EH (cell line): ENCODE results near the gene ZMIZ1.
A peak's percentile ranks its signal among the peaks of the same experiment; 100 is the strongest.

Experiments
- DNase-seq: peaks from one replicate; pipeline ENCODE4 v3.0.0-alpha.2; 2015; ENCODE audit warnings: low read depth

ZMIZ1 gene

DNA sequence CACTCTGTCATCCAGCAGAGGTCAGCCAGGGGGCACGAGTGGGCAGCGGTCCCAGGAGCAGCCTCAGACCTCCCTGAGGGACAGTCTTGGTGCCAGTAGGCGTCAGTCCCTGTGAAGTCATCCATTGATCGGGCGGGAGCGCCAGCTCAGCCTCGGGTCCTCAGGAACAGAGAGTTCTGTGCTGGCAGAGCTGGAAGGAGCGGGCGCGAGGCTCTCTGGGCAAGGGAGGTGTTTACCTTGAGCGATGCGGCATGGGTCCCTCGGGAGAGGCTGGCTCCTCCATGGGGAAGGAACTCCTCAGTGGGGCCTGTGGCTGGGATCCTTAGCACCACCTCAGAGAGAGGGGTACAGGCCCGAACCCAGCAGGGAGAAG lies 177.4 kb downstream of the ZMIZ1 start:
- DNase-seq = no peak

DNA sequence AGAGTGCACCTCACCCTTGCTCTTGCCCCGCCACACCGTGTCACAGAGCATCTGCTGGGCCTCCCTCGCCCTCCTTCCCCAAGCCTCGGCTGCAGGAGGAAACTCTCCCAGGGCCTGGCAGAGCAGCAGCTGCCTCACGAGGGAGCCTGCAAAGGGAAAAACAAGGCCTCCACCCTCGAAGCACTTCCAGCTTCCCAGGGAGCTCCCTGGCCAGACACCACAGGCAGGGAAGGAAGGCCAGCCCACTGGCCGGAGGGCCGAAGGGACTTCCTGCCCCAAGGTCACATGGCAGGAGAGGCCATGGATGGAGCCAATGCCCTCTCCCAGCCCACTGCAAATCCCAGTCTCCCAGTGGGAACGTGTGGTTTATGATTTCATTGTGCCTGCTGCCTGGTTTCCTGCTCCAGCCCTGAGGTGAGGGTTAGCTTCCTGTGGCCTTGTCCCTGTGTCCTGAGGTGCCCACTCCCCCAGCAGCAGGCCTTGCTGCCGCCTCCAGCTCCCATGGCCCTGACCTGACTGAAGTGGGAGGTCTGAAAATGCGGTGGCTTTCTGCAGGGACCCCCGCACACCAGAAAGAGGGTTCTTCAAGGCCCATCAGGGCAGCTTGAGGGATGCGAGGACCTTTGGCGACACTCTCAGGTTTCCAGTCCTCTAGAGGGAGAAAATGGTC lies 178.0 kb downstream of the ZMIZ1 start:
- peak; percentile 59 for DNase-seq

DNA sequence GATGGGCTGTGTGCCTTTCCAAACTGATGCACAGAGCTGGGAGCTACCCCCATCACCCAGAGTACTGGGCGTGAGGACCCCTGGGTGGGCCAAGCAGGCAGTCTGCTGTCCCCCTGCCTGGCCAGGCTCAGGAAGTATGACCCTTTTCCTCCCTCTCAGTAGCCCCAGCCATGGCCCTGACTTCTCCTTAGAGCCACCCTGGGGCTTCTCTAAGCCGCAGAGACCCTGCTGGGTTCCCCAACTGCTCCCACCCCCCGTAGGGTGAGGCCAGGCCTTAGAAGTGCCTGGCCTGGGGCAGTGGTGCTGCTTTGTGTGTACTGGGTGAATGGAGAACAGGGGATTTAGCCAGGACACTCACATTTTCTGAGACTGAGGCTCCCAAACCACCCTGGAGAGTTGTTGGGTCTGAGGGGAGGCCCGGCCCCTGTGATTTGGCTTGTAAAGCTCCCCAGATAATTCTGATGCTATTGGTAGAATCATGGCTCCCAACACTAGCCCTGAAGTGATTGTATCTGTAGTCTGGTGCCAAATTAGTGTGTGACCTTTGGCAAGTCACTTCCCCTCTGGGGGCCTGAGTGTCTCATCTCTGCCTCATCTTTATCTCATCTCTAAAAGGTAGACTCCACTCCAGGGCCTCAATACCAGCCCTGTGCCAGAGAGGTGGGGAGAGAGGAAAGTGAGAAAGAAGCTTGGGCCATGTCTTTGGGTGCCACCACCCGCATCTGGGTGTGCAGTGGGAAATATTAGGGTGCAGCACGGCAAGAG lies 178.8 kb downstream of the ZMIZ1 start:
- DNase-seq = no peak

DNA sequence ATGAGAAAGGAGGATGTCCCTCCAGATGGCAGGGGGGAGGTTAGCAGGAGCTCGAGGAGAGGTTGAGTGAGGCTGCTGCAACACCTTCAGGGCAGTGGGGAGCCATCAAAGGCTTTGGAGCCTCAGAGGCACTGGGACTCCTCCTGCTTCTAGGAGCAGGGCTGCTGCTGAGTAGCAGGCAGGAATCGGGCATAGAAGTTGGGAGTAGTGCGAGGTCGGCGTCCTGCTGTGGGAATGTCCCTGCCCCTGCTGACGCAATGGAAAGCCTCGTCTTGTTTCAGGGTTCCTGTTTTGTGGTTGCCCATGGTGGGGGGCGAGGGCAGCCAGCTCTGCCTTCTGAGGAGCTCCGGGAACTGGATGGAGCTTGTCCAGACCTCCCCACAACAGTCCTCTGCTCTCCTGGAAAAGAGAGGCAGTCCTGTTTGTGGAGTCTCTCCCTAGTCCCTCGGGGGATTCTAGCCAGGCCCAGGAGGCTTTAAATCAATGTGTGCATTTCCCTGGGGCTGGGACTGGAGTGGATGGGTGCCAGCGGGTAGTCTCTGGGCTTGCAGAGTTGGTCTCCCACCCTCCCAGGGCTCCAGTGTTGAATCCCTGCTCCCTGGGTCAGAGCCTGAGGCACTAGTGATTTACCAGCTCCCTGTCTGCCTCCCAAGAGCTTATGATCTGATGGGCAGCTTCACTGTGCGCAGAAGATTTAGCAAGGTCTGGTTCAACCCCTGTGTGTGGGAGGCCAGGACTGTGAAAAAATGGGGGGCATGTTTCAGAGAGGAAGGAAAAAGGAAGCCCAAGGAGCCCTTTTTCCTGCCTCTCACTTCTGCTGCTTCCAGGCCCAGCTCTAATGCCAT lies 179.8 kb downstream of the ZMIZ1 start:
- no peak for DNase-seq

DNA sequence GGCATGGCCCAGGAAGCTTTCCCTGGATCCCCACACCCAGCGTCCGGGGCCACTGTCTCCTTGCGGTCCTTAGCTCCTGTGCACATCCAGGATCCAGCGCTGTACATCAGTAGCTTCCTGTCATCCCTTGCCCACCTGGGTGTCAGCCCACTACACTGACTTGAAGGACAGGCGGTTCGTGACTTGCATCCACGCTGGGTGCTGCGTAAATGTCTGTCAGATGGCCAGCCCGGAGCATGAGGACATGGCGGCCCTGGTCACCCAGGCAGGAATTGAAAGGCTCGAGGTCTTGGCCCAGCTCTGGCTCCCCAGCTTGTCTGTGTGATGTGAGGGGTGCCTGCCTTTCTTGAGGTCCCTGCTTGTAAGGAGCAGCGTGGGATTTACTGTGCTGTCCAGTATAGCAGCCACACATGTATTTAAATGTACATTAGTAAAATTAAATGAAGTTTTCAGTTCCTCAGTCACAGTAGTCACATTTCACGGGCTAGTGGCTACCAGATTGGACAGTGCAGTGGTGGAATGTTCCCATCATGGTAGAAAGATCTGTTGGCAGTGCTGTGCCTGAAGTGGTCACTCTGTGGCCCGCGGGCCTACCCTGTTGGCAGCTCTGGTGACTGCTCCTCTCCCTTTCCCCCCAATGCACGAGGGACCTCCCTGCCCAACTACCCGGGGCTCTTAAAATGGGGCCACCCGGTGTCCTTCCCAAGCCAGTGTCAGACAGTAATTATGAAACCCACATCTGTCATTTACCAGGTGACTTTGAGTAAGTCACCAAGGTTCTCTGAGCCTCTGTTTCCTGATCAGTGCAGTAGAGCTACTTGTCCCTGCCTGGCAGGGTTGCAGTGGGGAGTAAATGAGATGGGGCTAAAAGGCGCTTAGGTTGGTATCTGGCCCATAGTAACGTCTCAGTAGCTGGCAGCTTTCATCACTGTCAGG lies 180.7 kb downstream of the ZMIZ1 start:
- DNase-seq = no peak

DNA sequence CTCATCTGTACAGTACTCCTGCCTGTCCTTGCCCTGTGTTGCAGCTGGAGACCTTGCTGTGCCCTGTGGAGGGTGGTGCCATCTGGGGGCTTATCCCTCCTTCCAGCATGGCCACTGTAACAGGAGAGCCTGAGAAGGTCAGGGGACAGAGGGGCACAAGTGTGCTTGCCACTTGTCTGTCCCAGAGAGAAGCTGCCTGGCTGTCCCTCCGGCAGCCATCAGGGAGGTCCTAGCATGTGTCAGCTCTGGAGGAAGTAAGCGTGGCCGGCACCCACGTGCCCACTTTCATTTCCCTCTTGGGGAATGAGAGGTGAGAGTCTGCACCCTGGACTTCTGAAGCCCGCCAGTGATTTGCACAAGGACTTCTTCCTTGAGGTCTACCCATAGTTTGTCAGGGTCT lies 181.5 kb downstream of the ZMIZ1 start:
- DNase-seq = no peak

DNA sequence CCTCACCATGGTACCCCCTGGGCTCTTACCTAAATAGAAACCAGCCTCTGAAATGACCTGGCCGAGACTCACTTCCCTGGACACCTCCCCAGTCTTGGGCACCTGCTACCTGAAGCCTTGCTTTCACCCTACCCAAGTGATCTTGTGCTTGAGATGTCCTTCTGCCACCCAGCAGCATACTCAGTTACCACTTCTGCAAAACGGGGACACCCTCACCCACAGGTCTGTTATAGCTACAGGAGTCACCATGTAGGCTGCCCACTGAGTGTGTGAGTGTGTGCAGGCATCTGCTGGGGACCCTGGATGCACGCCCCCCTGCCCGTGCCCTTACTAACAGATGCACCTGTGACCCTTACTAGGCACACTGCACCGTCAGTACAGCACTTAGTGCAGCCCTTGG lies 183.7 kb downstream of the ZMIZ1 start:
- no peak for DNase-seq

DNA sequence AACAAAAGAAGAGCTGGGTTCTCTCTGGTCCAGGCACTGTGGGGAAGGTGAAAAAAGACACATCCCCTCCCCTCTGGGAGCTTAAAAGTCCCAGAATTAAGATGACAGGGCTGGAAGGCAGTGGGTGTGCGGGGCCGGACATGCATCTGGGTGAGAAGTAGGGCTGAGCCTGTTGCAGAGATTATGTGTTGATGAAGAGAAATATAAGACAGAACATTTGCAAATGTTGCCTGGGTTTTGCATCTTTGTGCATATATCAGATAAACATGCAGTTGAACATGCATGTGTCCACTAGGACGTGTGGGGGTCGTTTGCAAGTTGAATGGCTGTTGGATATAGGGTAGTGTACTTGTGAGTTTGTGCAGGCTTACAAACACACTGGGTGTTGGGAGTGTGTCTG lies 184.2 kb downstream of the ZMIZ1 start:
- DNase-seq = no peak

DNA sequence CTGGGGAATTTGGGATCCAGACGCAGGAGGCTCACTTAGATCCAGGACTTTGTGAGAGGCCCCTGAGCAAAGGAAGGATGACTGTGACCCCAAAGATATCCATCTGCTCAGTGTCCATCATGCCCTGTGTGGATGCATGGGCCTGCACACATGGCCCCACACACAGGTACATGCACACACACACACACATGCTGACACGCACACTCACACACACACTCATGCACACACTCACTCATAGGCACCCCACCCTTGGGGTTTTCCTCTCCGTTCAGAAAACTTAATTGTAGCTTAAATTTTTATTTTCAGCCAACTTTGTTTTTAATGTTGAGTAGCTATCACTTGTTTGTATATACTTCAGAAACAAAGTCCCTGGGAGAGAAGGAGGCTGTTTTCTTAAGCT lies 184.9 kb downstream of the ZMIZ1 start:
- no peak for DNase-seq

DNA sequence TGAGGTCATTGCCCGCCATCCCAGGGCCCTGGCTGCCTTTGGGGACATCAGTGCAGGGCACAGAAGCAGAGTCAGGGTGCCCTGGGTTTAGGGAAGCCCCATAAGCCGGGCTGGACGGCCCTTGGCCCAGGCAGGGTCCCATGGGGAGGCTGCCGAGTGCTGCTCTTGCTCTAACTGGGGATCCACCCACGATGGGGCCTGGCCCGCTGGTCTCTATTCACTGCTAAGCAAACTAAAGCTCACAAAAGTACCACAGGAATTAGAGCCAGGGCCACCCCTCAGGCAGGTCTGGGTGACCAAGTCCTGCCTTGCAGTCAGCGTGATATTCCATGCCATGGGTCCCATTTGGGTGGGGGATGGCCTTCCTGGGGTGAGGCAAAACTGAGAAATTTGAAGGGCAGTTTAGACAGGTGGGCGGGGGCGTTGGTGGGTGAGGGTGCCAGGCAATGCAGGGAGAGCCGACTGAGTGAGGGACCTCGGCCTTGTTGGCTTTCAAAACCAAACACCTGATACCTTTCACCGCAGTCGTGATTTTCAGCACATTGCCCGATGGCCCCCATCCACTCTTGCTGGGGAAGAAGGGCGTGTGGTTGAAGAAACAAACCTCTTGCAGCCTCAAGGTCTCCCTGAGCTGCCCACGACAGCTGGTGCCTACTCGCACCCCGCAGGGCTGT lies 185.7 kb downstream of the ZMIZ1 start:
- DNase-seq = no peak

DNA sequence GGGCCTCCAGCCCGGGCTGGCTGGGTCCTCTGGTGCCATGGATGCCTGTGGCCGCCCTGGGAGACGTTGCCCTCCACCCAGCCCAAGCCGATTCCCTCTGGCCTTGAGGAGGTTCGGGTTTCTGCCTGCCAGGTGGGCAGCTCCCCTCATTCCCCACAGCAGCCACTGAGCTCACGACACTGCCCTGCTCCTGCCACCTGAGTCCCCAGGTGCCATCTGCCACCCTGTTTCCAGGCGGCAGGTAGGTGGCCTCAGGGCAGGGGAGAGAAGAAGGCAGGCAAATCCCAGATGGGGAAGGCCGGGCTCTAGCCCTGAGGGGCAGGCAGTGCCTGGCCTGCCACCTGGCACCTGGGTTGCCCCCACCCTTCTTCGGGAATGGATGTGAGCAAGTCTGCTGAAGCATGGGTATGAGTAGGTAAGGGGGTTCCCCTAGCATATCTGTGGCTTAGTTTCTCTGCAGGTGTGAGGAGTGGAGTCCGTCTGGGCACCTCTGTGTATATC lies 186.3 kb downstream of the ZMIZ1 start:
- no peak for DNase-seq

DNA sequence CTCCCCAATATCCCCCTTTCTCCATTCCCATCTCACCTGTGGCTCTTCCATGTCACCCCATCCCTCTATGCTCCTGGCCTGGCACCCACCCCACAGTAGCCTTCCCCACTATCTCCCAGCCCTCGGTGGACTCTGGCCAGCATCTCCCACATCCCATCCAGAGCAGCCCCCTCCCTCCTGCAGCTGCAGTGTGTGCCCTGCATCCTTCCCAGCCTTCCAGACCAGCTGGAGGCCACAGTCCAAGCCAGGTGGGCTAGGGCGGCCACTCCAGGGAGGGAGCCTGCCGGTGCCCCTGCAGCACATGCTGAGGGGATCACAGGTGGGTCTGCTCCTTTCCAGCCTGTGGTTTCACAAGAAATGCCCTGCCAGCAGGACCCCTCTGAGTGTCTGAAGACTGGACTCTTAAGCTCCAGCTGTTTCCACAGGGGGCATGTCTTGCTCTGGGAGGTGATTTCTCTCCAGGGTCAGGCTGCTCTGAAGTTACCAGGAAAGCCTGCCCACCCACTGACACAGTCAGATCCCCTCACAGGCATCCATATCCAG lies 187.6 kb downstream of the ZMIZ1 start:
- no peak for DNase-seq

DNA sequence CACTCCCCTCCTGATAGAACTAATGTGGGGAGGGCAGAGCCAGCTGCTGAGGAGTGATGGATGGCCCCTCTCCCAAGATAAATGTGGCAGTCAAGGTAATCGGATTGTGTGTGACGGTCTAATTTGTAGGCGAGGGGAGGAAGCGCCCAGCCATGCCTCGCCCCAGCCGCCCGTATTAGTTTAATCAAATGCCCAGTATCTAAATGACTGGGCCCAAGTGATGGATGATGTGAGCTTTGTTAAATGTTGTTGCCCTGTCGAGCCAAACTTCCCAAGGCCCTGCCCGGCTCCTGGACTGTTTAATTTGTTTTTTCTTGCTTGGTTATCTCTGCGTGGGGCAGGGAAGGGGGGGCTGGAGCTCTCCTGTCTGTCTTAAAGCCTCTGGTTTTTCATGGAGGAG lies 190.1 kb downstream of the ZMIZ1 start:
- DNase-seq = no peak

DNA sequence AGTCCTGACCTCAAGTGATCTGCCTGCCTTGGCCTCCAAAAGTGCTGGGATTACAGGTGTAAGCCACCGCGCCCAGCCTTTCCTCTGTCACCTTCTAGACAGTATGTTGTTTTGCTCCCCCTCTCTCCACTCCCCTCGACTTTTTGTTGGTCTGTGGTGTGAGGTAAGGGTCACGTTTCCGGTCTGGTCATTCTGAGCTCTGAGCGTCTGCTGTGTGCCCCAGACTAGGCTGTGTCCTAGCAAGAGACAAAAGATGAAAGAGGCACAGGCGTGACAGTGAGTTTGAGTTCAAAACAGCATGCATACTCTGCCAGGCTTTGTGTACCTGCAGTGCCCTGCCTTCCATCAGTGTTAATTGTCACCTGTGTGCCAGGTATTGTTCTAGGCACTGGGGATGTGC lies 191.1 kb downstream of the ZMIZ1 start:
- DNase-seq = no peak

DNA sequence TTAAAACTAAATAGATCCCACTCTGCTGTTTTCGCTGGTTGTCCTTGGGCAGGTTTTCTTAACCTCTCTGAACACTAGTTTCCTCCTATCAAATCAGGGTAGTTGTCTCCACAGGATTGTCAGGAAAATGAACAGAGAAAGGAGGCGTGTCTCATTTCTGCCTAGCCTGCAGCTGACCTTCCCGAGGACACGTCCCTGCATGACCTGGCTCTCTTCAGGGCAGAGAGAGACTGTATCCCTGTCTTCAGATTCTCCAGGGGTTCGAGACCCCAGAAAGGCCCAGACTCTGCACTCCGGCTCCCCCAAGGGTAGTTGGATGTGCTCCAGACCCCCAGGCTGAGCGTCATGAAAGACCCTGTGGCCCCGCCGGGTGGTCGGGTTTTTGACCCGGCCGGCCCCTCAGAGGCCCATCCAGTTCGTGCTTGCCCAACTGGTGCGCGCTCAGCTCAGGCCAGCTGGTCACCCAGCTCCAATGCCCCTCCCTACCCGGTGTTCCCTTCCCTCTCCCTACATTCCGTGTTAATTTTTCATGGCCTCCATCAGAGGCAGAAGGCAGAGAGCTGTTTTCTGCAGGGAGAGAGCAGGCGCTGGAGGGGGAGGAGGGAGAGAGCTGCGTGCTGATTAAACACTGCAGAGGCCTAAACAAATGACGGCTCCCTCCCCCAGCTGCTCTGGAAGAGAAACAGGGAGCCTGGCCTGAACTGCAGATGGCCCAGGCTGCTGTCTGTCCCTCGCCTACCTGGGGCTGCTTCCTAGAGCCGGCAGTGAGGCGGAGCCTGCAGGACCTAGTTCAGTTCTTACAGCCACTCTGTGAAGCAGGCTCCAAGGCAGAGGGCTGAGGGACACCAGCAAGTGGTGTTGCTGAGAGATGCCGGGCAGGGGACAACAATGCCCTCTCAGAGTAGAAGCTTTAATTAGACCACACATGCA lies 192.3 kb downstream of the ZMIZ1 start:
- peak; percentile 45 for DNase-seq

DNA sequence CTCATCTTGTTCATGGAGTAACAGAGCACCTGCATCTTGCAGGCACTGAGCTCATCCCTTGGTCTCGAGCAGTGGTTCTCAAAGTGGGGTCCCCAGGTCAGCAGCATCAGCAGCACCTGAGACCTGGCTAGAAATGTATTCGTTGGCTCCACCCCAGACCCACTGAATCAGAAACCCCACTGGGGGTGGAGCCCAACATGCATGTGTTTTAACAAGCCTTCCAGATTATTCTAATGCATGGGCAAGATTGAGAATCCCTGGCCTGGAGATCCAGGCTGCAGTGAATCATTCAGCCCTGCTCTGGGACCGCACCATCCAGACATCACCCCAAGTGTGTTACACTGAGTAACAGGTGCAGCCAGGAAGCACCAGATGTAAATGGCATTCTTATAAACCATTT lies 193.4 kb downstream of the ZMIZ1 start:
- DNase-seq = no peak

DNA sequence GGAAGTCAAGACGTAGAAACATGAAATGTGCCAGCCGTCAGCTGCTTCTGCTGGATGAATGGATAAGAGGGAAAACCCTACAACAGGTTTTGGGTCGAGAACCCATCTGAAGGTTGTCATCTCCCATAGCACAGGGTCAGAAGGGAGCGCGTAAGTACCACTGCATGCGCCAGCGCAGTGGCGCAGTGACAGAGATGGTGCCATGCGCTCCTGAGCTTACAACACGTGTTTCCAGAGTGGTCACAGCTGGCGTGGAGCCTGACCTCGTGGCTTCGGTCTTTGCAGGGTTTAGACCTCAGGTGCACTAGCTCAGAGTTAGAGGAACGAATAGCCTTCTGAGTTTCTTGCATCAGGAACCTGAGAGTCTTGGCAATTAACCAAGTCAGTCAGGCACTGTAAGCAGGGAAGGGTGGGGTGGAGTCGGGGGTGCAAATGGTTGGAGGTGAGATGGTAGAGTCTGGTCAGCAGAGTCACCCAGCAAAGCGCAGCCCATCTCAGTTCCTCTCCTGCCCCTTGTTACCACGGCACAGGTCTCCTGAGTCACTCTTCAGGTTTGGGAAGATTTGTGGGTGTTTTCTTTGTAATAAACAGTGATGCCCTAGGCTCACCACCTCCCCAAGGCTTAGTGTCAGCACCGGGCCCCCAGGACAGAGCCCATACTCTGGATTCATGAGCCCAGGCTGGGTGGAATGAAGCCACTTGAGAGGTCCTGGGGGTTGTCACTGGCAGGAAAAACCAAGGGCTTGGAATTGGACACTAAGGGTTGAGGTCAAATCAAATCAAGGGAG lies 194.4 kb downstream of the ZMIZ1 start:
- no peak for DNase-seq

DNA sequence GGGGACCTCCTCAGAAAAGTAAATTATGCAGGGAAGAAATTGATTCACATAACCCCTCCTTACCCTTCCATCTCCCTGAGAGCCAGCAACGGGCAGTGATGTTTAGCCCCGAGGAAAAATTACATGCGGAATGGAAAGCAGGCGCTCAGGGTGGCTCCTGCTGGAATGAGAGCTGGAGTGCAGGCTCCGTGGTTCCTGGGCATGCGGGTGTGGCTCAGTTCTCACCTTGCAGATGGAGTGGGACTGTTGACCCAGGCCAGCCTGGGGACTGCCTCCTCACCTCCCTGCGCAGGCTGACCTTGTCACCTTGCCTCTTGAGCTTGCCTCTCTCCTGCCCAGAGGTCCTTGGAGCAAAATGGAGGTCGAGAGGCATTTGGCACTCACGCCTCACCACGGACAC lies 195.2 kb downstream of the ZMIZ1 start:
- no peak for DNase-seq

DNA sequence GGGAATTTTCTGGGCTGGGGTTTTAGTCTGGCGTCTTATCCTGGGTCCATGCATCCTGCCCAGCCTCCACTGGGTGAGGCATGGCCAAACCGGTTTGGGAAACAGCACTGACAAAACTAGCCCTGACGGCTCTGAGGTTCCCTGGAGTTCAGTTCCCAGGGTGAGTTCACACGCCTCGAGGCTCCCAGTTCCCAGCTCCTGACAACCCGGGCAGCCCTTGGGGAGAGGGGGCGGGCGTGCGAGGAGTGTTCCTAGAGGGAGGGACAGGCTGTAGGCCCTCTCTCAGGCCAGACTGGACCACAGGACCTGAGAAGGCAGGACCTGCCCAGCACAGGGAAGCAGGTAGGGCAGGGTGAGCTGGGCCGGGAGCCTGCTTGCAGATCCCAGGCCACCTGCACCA lies 196.2 kb downstream of the ZMIZ1 start:
- peak; percentile 83 for DNase-seq
